HEK293 (cell line): ENCODE measurements around the gene PCDHB7.
"Not testable (repeated sequence)": the region's sequence is repeated elsewhere in the genome, so short reads cannot be mapped to it uniquely, and the experiment has no call there.

Source experiments
- YY1 ChIP-seq: fragments of 450-650 bp; formaldehyde crosslinking; IDR thresholded peaks from 2 replicates; pipeline ENCODE4 v1.5.1; 2018; ENCODE audit warnings: missing biosample characterization, missing genetic modification characterization
- ZSCAN23 ChIP-seq: fragments of 450-650 bp; formaldehyde crosslinking; IDR thresholded peaks from 2 replicates; pipeline ENCODE4 v1.5.1; 2016; ENCODE audit warnings: missing biosample characterization, missing genetic modification characterization
- TF ChIP-seq, protein P1 (sequence below): IDR thresholded peaks from 2 replicates; pipeline ENCODE4 v1.6.1; 2011; ENCODE audit warnings: mild to moderate bottlenecking, low read depth, low read length, borderline replicate concordance

- TF ChIP-seq, protein P1, sequence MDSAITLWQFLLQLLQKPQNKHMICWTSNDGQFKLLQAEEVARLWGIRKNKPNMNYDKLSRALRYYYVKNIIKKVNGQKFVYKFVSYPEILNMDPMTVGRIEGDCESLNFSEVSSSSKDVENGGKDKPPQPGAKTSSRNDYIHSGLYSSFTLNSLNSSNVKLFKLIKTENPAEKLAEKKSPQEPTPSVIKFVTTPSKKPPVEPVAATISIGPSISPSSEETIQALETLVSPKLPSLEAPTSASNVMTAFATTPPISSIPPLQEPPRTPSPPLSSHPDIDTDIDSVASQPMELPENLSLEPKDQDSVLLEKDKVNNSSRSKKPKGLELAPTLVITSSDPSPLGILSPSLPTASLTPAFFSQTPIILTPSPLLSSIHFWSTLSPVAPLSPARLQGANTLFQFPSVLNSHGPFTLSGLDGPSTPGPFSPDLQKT: not testable (repeated sequence)
- TF ChIP-seq YY1, ZSCAN23 (tag by site-specific recombination): not testable (repeated sequence)
Observed at GRCh38 chr5:141151632-141152031, 20.8 kb upstream of the PCDHB7 start.
